ENCODE results near the gene BOLA3. TPM values are rescaled to one million over a fixed set of nuclear protein-coding genes. Genes with fewer than 3 reads are reported as not detected.
A peak's percentile ranks its signal among the peaks of the same experiment; 100 is the strongest.

The BOLA3 gene, protein sequence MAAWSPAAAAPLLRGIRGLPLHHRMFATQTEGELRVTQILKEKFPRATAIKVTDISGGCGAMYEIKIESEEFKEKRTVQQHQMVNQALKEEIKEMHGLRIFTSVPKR
- 41.3 and 45.1 TPM in 2 replicates for polyA plus RNA-seq (2013)

DNA sequence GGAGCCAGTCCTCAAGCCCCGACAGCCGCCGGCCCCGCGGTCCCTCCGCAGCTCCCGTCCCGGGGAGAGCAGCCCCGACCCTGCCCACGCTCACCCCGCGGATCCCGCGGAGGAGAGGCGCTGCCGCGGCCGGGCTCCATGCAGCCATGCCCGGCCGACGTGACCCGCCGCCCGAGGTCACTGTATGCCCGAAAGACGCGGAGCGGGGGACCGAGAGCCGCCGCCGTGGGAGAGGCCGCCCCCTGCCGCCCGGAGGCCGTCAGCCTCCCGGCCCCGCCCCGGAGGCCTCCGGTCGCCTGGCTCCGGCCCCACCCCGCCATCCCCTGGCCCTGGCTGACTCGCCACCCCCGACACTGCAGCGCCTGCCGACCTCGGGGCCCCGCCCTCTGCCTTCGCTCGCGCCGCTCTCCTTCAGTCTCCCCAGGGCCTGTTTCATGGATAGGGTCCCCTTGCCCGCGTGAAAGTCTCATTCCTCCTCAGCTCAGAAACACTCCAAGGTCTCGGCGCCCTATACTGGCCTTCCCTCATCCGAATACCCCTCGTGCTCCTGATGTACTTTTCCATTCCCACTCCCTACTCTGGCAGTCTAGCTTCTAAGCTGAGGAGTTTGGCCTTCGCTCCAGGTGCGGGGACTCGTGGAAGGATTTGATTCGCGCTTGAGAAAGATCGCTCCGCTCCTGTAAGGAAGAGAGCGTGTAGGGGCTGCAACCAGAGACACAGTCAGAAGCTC, at the start of gene BOLA3:
Gene BOLA3, minus strand, starts transcription at position 186 of the 730 bp plus-strand sequence. Its CDS starts 38 bp downstream, at position 148.
- H3K4ac ChIP-seq (ENCODE audit: low read depth, low read length): peak within 1 kb of the TSS; percentile 52
- peak within 1 kb of the TSS; percentile 16 for H3K9ac ChIP-seq (ENCODE audit: low read length)
- peaks cover 7% of the 10 kb centered on the region for H3K79me1 ChIP-seq (ENCODE audit: low read length)
- no peaks in the 10 kb centered on the region for H3K9me3 ChIP-seq (ENCODE audit: insufficient read depth, low read depth, low read length)
- peak within 1 kb of the TSS; percentile 88 for H3K14ac ChIP-seq (ENCODE audit: low read length)
- H3K4me1 ChIP-seq (ENCODE audit: control insufficient read depth in 1 of 2, insufficient read depth in 2 of 2, low read length in 2 of 2): peaks cover 4 to 11% of the 10 kb centered on the region in 2 experiments
- no peak within 1 kb of the TSS for H2BK12ac ChIP-seq (ENCODE audit: low read length)
- H4K91ac ChIP-seq (ENCODE audit: low read depth, low read length): peak within 1 kb of the TSS; percentile 69
- peak within 1 kb of the TSS; percentile 11 for H2AK5ac ChIP-seq (ENCODE audit: low read length)
- peak within 1 kb of the TSS; percentile 74 for H3K18ac ChIP-seq (ENCODE audit: low read length)
- no CpG with 5 or more reads among the region's 67 CpGs for WGBS (ENCODE audit: extremely low coverage, insufficient coverage, insufficient read length)
- peaks cover 5 to 8% of the 10 kb centered on the region in 2 experiments for H3K36me3 ChIP-seq (ENCODE audit: control insufficient read depth in 1 of 2, insufficient read depth in 2 of 2, low read length in 2 of 2)
- no peak within 1 kb of the TSS for H2BK5ac ChIP-seq (ENCODE audit: low read depth, low read length, poor library complexity)
- H3K27ac ChIP-seq (ENCODE audit: low read depth, low read length): peak within 1 kb of the TSS; percentile 24
- peak within 1 kb of the TSS; percentile 93 for H4K12ac ChIP-seq (ENCODE audit: low read depth, low read length)
- H3K27me3 ChIP-seq (ENCODE audit: insufficient read depth, low read length): no peaks in the 10 kb centered on the region
- H3K23ac ChIP-seq (ENCODE audit: low read length): no peak within 1 kb of the TSS
- H3K4me3 ChIP-seq (ENCODE audit: low read depth, low read length): peak within 1 kb of the TSS; percentile 85
- H2AFZ ChIP-seq (ENCODE audit: insufficient read depth, low read length, poor library complexity): peak within 1 kb of the TSS; percentile 96
- H2BK120ac ChIP-seq (ENCODE audit: insufficient read depth, low read length, poor library complexity): peak within 1 kb of the TSS; percentile 48
- peak; percentile 73 to 84 for DNase-seq
- peak within 1 kb of the TSS; percentile 97 for H4K8ac ChIP-seq (ENCODE audit: low read depth, low read length)
- peaks cover 8% of the 10 kb centered on the region for H3K79me2 ChIP-seq (ENCODE audit: control insufficient read depth, insufficient read depth, low read length, poor library complexity)
- H3K4me2 ChIP-seq (ENCODE audit: low read length): peak within 1 kb of the TSS; percentile 75

DNA sequence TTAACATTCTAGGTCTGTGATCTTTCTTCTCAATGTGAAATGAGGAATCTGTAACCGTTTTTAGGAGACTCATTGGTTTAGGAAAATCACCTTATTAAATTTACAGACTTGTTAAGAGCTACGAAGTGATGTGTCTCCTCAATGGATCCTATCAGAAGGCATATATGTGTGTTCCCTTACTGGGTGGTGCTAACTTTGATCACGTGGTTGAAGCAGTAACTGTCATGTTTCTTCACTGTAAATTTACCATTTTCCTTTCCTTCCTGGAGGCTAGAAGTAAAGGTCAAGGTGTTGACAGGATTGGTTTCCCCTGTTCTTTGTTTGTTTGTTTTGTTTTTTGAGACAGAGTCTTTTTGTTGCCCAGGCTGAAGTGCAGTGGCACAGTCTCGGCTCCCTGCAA, 49.3 kb upstream of the BOLA3 start:
- no peaks in the 10 kb centered on the region for H3K36me3 ChIP-seq (ENCODE audit: control insufficient read depth in 1 of 2, insufficient read depth in 2 of 2, low read length in 2 of 2)
- H3K4me2 ChIP-seq (ENCODE audit: low read length): no peak overlapping the region
- no peak overlapping the region for H3K4ac ChIP-seq (ENCODE audit: low read depth, low read length)
- H3K4me3 ChIP-seq (ENCODE audit: low read depth, low read length): no peak overlapping the region
- no peak overlapping the region for H4K12ac ChIP-seq (ENCODE audit: low read depth, low read length)
- H2AFZ ChIP-seq (ENCODE audit: insufficient read depth, low read length, poor library complexity): no peak overlapping the region
- no peak overlapping the region for H2BK120ac ChIP-seq (ENCODE audit: insufficient read depth, low read length, poor library complexity)
- no peak overlapping the region for H2AK5ac ChIP-seq (ENCODE audit: low read length)
- no peak overlapping the region for H4K8ac ChIP-seq (ENCODE audit: low read depth, low read length)
- peaks cover 6% of the 10 kb centered on the region for H3K79me2 ChIP-seq (ENCODE audit: control insufficient read depth, insufficient read depth, low read length, poor library complexity)
- H3K79me1 ChIP-seq (ENCODE audit: low read length): peaks cover 4% of the 10 kb centered on the region
- peaks cover 2% of the 10 kb centered on the region for H3K9me3 ChIP-seq (ENCODE audit: insufficient read depth, low read depth, low read length)
- H3K23ac ChIP-seq (ENCODE audit: low read length): no peak overlapping the region
- WGBS (ENCODE audit: extremely low coverage, insufficient coverage, insufficient read length): no CpG with 5 or more reads among the region's 4 CpGs
- no peak overlapping the region for H3K9ac ChIP-seq (ENCODE audit: low read length)
- H4K91ac ChIP-seq (ENCODE audit: low read depth, low read length): no peak overlapping the region
- H3K4me1 ChIP-seq (ENCODE audit: control insufficient read depth in 1 of 2, insufficient read depth in 2 of 2, low read length in 2 of 2): peaks cover 2 to 3% of the 10 kb centered on the region in 2 experiments
- no peaks in the 10 kb centered on the region for H3K27me3 ChIP-seq (ENCODE audit: insufficient read depth, low read length)
- DNase-seq: no peak
- no peak overlapping the region for H2BK12ac ChIP-seq (ENCODE audit: low read length)
- no peak overlapping the region for H3K14ac ChIP-seq (ENCODE audit: low read length)
- H3K27ac ChIP-seq (ENCODE audit: low read depth, low read length): no peak overlapping the region
- no peak overlapping the region for H3K18ac ChIP-seq (ENCODE audit: low read length)
- H2BK5ac ChIP-seq (ENCODE audit: low read depth, low read length, poor library complexity): no peak overlapping the region

DNA sequence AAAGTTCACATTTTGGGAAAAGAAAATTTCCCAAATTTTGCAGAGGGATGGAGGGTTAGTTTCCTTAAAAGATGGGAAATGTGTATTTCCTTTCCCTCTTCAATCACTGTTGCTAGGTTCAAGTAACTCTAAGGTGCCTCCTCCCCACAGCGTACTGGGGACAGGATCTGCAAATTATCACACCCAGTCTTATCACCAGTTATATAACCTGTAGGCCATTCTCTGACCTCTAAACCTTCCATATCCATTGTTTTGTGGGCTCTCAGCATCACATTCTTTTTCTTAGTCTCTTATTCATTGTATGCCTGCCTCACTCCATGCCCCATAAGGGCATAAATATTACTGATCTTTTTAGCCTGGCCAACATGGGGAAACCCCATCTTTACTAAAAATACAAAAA, 47.1 kb upstream of the BOLA3 start:
- no peak overlapping the region for H4K91ac ChIP-seq (ENCODE audit: low read depth, low read length)
- H4K8ac ChIP-seq (ENCODE audit: low read depth, low read length): no peak overlapping the region
- no peak overlapping the region for H2BK12ac ChIP-seq (ENCODE audit: low read length)
- no peak overlapping the region for H3K18ac ChIP-seq (ENCODE audit: low read length)
- no peak overlapping the region for H3K27ac ChIP-seq (ENCODE audit: low read depth, low read length)
- no peak overlapping the region for H3K4ac ChIP-seq (ENCODE audit: low read depth, low read length)
- no peak overlapping the region for H3K4me2 ChIP-seq (ENCODE audit: low read length)
- H3K27me3 ChIP-seq (ENCODE audit: insufficient read depth, low read length): no peaks in the 10 kb centered on the region
- DNase-seq: no peak
- H3K9me3 ChIP-seq (ENCODE audit: insufficient read depth, low read depth, low read length): peaks cover 2% of the 10 kb centered on the region
- no CpG with 5 or more reads among the region's 1 CpG for WGBS (ENCODE audit: extremely low coverage, insufficient coverage, insufficient read length)
- H2AFZ ChIP-seq (ENCODE audit: insufficient read depth, low read length, poor library complexity): no peak overlapping the region
- H2BK120ac ChIP-seq (ENCODE audit: insufficient read depth, low read length, poor library complexity): no peak overlapping the region
- H4K12ac ChIP-seq (ENCODE audit: low read depth, low read length): no peak overlapping the region
- H3K79me2 ChIP-seq (ENCODE audit: control insufficient read depth, insufficient read depth, low read length, poor library complexity): peaks cover 6% of the 10 kb centered on the region
- H3K4me1 ChIP-seq (ENCODE audit: control insufficient read depth in 1 of 2, insufficient read depth in 2 of 2, low read length in 2 of 2): peaks cover 2% of the 10 kb centered on the region in 2 experiments
- H2AK5ac ChIP-seq (ENCODE audit: low read length): no peak overlapping the region
- H3K79me1 ChIP-seq (ENCODE audit: low read length): peaks cover 4% of the 10 kb centered on the region
- H3K36me3 ChIP-seq (ENCODE audit: control insufficient read depth in 1 of 2, insufficient read depth in 2 of 2, low read length in 2 of 2): no peaks in the 10 kb centered on the region
- H3K4me3 ChIP-seq (ENCODE audit: low read depth, low read length): no peak overlapping the region
- H2BK5ac ChIP-seq (ENCODE audit: low read depth, low read length, poor library complexity): no peak overlapping the region
- no peak overlapping the region for H3K9ac ChIP-seq (ENCODE audit: low read length)
- H3K23ac ChIP-seq (ENCODE audit: low read length): no peak overlapping the region
- H3K14ac ChIP-seq (ENCODE audit: low read length): no peak overlapping the region

DNA sequence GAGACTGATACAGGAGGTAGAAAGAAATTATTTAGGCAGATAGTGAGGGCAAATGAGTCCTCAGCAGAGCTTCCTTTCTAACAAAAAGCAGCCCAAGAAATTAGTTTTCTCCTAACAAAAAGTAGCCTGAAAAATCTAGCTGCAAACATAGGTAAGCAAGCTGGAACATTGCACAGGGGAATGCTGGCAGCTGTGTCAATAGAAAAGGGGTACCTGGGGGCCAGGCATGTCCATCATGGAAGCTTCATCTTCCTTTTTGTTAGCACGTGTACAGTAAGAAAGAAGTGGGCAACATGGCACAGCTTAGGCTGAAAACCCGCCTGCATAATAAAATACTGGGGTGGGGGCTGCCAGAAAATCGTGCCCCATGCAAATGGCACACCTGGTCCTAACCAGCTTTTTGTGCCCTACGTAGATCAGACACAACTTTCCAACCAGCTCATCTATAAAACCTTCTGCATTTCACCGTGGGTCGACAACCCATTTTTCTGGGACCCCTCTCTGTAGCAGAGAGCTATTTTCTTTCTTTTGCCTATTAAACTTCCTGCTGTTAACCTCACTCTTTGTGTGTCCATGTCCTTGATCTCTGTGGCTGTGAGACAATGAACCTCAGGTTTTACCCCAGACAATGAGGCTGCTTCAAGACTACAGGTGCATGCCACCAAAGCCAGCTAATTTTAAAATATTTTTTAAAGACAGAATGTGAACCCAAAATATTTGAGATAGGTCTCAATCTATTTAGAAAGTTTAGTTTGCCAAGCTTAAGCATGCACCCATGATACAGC, 44.1 kb upstream of the BOLA3 start:
- H3K14ac ChIP-seq (ENCODE audit: low read length): no peak overlapping the region
- no peaks in the 10 kb centered on the region for H3K36me3 ChIP-seq (ENCODE audit: control insufficient read depth in 1 of 2, insufficient read depth in 2 of 2, low read length in 2 of 2)
- H3K4me2 ChIP-seq (ENCODE audit: low read length): no peak overlapping the region
- H3K9me3 ChIP-seq (ENCODE audit: insufficient read depth, low read depth, low read length): no peaks in the 10 kb centered on the region
- no peak overlapping the region for H2BK5ac ChIP-seq (ENCODE audit: low read depth, low read length, poor library complexity)
- no CpG with 5 or more reads among the region's 6 CpGs for WGBS (ENCODE audit: extremely low coverage, insufficient coverage, insufficient read length)
- H3K4ac ChIP-seq (ENCODE audit: low read depth, low read length): no peak overlapping the region
- no peak overlapping the region for H2BK120ac ChIP-seq (ENCODE audit: insufficient read depth, low read length, poor library complexity)
- no peak overlapping the region for H3K23ac ChIP-seq (ENCODE audit: low read length)
- H2AK5ac ChIP-seq (ENCODE audit: low read length): no peak overlapping the region
- no peak overlapping the region for H3K4me3 ChIP-seq (ENCODE audit: low read depth, low read length)
- no peaks in the 10 kb centered on the region for H3K79me2 ChIP-seq (ENCODE audit: control insufficient read depth, insufficient read depth, low read length, poor library complexity)
- no peak overlapping the region for H3K27ac ChIP-seq (ENCODE audit: low read depth, low read length)
- H3K9ac ChIP-seq (ENCODE audit: low read length): no peak overlapping the region
- no peak overlapping the region for H4K91ac ChIP-seq (ENCODE audit: low read depth, low read length)
- no peak overlapping the region for H4K8ac ChIP-seq (ENCODE audit: low read depth, low read length)
- H2BK12ac ChIP-seq (ENCODE audit: low read length): no peak overlapping the region
- H3K27me3 ChIP-seq (ENCODE audit: insufficient read depth, low read length): no peaks in the 10 kb centered on the region
- no peak for DNase-seq
- no peak overlapping the region for H2AFZ ChIP-seq (ENCODE audit: insufficient read depth, low read length, poor library complexity)
- H3K18ac ChIP-seq (ENCODE audit: low read length): no peak overlapping the region
- H3K79me1 ChIP-seq (ENCODE audit: low read length): peaks cover 3% of the 10 kb centered on the region
- H4K12ac ChIP-seq (ENCODE audit: low read depth, low read length): no peak overlapping the region
- peaks cover 4 to 7% of the 10 kb centered on the region in 2 experiments for H3K4me1 ChIP-seq (ENCODE audit: control insufficient read depth in 1 of 2, insufficient read depth in 2 of 2, low read length in 2 of 2)

Measured in trophoblast cell (in vitro differentiated cells and primary cell).